Measurements from ENCODE around the gene ZBTB18. TPM values are rescaled to one million over a fixed set of nuclear protein-coding genes. Genes with fewer than 3 reads are reported as not detected.
A peak's percentile ranks its signal among the peaks of the same experiment; 100 is the strongest.

Gene ZBTB18
- total RNA-seq, 4 donors from 2014 or later, result 6.9 to 10.3 (median 8.9) TPM

DNA sequence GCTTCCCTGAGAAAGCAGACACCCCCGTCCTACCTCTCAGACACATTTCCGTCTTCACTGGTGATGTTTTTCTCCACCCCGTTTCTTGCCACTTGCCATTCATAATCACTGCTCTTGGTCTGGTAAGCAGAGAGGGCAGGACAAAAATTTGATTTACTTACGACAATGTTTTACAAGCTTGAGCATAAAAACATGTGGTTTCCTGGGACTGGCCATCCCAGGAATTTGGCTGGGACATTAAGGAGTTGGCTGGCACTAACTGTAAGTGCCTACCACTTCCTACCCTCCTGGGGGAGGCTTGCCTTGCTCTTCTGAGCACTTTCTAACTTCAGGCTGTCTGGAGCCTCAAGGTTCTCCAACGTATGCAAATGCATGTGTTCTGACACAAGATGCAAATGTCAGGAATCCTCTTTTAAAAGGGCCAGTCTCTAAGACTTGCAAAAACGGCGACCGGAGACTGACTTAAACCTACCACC is 24.2 kb downstream of the ZBTB18 start:
- Histone ChIP-seq H3K4me3 (no peak overlapping the region), H3K36me3 (no peaks in the 10 kb centered on the region), H3K9me3 (no peaks in the 10 kb centered on the region), H3K4me1 (peaks cover 0 to 13% (median 2%) of the 10 kb centered on the region in 4 donors), H3K27ac (no peak overlapping the region), H3K27me3 (peaks cover 0 to 26% of the 10 kb centered on the region in 2 donors)
- TF ChIP-seq EP300 (IDR thresholded peaks at IDR 0.05) (no peak), POLR2A (IDR thresholded peaks at IDR 0.05) (no peak), CTCF (IDR thresholded peaks at IDR 0.05) (no peak)
- no peak for DNase-seq (ENCODE audit: low spot score in 2 of 2)
- WGBS, 2 donors, result 35 to 36% methylated on average over 8 of the region's 8 CpGs

GRCh38 chr1:244076740-244077139 is 25.7 kb downstream of the ZBTB18 start:
- DNase-seq (ENCODE audit: low spot score in 2 of 2), result no peak
- TF ChIP-seq CTCF (IDR thresholded peaks at IDR 0.05) (no peak), EP300 (IDR thresholded peaks at IDR 0.05) (no peak), POLR2A (IDR thresholded peaks at IDR 0.05) (no peak)
- WGBS, 2 donors, result 90 to 95% methylated on average over 8 of the region's 8 CpGs
- H3K27me3 ChIP-seq, result peaks cover 0 to 33% of the 10 kb centered on the region in 2 donors
- H3K4me3 ChIP-seq, result no peak overlapping the region
- H3K9me3 ChIP-seq, result no peaks in the 10 kb centered on the region
- no peaks in the 10 kb centered on the region for H3K36me3 ChIP-seq
- H3K27ac ChIP-seq, result no peak overlapping the region
- peaks cover 0 to 13% (median 2%) of the 10 kb centered on the region in 4 donors for H3K4me1 ChIP-seq

DNA sequence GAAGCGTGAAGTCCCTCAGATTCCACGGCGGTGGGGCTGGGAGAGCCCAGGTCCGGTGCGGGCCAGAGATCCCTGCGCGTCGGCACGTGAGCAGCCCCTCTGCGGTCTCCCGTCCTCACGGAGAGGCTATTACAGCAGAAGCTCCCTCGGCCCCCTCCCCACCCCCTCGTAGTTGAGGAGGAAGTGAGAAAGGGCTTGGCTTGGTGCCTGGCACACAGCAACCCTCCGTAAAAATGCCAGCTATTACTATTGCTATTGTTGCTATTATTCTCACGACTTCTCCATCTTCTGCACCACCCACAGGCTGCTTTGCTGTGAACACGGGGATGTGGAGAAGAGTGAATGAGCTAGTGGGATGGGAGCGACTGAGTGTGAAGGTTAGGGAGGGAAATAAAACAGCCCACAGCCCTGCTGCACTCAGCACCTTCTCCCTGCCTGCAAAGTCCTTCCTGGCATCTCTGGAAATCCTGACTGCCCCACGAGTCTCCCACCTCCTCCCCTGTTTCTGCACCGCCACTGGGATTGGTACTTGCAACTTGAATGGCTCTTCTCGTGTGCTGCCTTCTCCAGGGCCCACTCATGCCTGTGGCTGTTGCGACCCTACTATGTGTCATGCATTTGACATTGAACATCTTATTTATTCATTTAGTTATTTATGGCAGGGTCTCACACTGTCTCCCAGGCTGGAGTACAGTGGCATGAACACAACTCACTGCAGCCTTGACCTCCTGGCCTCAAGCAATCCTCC is 26.6 kb downstream of the ZBTB18 start:
- 32 to 51% methylated on average over 22 of the region's 22 CpGs for WGBS, 2 donors
- Histone ChIP-seq H3K27ac (no peak overlapping the region), H3K9me3 (no peaks in the 10 kb centered on the region), H3K4me3 (peak overlapping the region in 3 of 4 donors; percentile 16 to 22 (median 19)), H3K27me3 (peaks cover 0 to 42% of the 10 kb centered on the region in 2 donors), H3K36me3 (no peaks in the 10 kb centered on the region), H3K4me1 (peaks cover 0 to 13% (median 2%) of the 10 kb centered on the region in 4 donors)
- no peak for DNase-seq (ENCODE audit: low spot score in 2 of 2)
- no peak for TF ChIP-seq CTCF (IDR thresholded peaks at IDR 0.05)
- TF ChIP-seq EP300 (IDR thresholded peaks at IDR 0.05), result no peak
- no peak for TF ChIP-seq POLR2A (IDR thresholded peaks at IDR 0.05)

GRCh38 chr1:244080343-244080929 is 29.4 kb downstream of the ZBTB18 start:
- H3K27ac ChIP-seq, result no peak overlapping the region
- no peak for DNase-seq (ENCODE audit: low spot score in 2 of 2)
- no peak for TF ChIP-seq CTCF (IDR thresholded peaks at IDR 0.05)
- no peak for TF ChIP-seq POLR2A (IDR thresholded peaks at IDR 0.05)
- TF ChIP-seq EP300 (IDR thresholded peaks at IDR 0.05), result no peak
- H3K4me1 ChIP-seq, result peaks cover 0 to 11% (median 2%) of the 10 kb centered on the region in 4 donors
- H3K36me3 ChIP-seq, result no peaks in the 10 kb centered on the region
- H3K9me3 ChIP-seq, result peaks cover 0 to 2% (median 0%) of the 10 kb centered on the region in 4 donors
- 79 to 85% methylated on average over 12 of the region's 12 CpGs for WGBS, 2 donors
- H3K4me3 ChIP-seq, result no peak overlapping the region
- H3K27me3 ChIP-seq, result peaks cover 0 to 39% of the 10 kb centered on the region in 2 donors

DNA sequence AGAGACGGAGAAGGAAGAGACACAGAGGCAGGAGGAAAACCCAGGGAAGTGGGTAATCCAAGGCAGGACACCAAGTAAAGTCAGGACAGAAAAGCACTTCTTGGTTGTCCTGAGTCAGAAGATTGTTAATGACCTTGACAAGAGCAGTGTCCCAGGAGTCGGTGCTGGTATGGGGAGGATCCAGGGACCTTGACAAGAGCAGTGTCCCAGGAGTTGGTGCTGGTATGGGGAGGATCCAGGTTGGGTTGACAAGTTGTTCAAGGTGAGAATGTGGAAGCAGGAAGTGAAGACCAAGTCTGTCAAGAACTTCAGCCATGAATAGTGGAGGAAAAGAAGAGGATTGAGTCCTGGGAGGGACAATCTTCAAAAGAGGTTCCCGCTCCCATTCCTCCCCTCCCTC is 31.9 kb downstream of the ZBTB18 start:
- Histone ChIP-seq H3K27me3 (peaks cover 0 to 25% of the 10 kb centered on the region in 2 donors), H3K27ac (no peak overlapping the region), H3K36me3 (no peaks in the 10 kb centered on the region), H3K9me3 (peaks cover 0 to 16% (median 0%) of the 10 kb centered on the region in 4 donors), H3K4me1 (peaks cover 0 to under 1% (median 0%) of the 10 kb centered on the region in 4 donors), H3K4me3 (no peak overlapping the region)
- TF ChIP-seq CTCF (IDR thresholded peaks at IDR 0.05) (no peak), EP300 (IDR thresholded peaks at IDR 0.05) (no peak), POLR2A (IDR thresholded peaks at IDR 0.05) (no peak)
- DNase-seq (ENCODE audit: low spot score in 2 of 2), result no peak
- 83 to 84% methylated on average over 3 of the region's 3 CpGs for WGBS, 2 donors
